Epidermal melanocyte (primary cell): ENCODE measurements around the gene PRR19.
"Not testable (repeated sequence)": the region's sequence is repeated elsewhere in the genome, so short reads cannot be mapped to it uniquely, and the experiment has no call there.

Experiments
- DNase-seq: peaks from one replicate; pipeline ENCODE4 v3.0.0; 2011; ENCODE audit warnings: low spot score; ENCODE audit not compliant: insufficient read length

The PRR19 gene

DNA sequence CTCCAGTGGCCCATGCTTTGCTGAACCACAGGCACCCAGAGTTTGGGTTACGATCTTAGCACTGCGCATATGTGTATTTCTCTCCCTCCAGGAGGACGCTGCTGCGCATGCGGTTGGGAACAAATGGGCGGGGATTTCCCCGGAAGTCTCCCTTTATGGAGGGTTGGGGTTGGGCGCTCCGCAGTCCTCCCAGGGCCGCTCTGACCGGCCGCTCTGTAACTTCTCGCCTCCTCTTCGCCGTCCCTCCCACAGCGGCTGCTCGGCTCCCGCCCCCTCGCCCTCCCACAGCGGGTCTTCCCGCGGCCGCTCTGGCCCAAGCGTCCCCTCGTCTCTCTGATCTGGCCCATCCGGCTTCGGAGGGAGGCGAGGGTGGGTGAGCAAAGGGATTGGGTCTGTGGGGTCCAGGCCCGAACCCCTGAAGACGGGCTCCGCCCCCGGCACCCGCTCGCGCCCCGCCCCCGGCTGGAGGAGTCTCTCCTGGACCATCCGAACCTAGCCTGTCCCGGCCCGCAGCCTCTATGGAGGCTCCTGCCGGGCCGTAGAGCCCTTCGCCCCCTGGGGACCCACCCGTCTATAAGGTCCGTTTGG lies 23.5 kb downstream of the PRR19 start, which contains the start of gene MEGF8:
TSS of gene MEGF8 (plus strand) at position 328 of the 588 bp plus-strand sequence. CDS start 609 bp downstream, outside the sequence.
- peak; percentile 97 for DNase-seq

DNA sequence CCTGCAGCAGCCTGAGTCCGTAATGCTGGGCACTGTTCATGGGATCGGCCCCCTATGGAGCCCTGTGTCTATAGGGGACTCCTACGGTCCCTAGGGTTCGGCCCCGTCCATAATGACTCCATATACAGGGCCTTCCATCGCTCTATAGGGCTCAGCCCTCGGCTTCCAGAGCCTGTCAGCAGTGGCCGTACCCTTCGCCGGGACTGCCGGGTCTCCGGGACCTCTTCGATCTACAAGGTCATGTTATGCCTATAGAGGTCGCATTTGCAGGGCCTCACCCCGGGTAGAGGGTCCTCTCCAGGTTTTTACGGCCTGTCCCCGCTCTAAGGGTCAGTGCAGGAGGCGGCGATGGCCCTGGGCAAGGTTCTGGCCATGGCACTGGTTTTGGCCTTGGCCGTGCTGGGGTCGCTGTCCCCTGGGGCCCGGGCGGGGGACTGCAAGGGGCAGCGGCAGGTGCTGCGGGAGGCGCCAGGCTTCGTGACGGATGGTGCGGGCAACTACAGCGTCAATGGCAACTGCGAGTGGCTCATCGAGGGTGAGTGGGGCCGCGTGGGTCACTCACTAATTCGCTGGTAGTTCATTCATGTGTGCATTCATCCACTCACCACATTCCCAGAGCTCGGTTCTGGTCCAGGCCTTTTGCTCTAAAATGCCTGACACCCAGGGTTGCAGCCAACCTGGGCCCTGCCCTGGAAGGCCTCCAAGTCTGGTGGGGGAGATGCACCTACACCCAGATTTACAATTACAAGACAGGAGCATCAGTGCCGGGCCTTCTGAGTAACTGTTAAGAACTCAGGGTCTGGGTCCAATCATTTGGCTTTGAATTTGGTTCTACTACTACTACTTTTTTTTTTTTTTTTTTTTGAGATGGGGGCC lies 24.2 kb downstream of the PRR19 start:
- DNase-seq = peak; percentile 15

DNA sequence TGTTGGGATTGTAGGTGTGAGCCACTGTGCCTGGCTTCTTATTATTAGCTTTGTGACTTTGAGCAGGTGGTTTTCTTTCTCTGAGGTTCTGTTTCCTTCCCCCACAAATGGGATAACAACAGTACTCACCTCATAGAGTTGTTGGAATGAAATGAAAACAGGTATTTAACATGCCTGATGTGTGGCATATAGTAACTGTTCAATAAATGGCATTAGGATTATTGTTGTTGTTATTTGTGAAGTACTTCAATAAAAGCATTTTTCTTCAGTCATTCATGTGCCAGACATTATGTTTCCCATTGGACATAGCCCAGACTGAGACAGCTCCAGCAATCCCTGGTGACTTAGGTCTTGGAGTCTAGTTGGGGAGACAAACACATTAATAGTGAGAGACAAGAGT lies 25.0 kb downstream of the PRR19 start:
- DNase-seq = no peak

- no peak for DNase-seq
Observed at GRCh38 chr19:42327381-42327780, 25.4 kb downstream of the PRR19 start.

GRCh38 chr19:42328106-42328505 lies 26.2 kb downstream of the PRR19 start:
- DNase-seq = no peak

- DNase-seq = no peak
Observed at GRCh38 chr19:42328854-42329253, 26.9 kb downstream of the PRR19 start.

DNA sequence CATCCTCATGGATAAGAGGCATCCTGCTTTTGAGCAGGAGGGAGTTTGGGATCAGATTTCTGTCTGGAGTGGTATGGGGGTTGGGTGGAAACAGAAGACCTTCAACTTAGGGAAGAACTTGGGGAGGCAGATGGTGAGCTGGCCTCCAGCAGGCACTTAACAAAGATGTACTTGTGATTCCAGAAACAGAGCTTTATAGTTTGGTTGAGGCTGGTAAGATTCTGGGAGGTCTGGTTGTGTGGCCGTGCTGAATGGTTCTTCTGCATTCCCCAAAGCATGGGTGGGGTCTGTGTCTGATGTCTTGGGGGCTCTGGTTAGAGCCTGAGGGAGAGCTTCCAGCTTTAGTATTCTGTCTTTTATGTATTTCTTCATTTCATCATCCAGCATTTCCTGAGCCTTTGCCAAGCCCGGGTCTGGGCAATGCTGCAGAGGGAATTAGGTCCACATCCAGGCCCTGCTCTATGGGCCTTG lies 28.3 kb downstream of the PRR19 start:
- peak; percentile 90 for DNase-seq

DNA sequence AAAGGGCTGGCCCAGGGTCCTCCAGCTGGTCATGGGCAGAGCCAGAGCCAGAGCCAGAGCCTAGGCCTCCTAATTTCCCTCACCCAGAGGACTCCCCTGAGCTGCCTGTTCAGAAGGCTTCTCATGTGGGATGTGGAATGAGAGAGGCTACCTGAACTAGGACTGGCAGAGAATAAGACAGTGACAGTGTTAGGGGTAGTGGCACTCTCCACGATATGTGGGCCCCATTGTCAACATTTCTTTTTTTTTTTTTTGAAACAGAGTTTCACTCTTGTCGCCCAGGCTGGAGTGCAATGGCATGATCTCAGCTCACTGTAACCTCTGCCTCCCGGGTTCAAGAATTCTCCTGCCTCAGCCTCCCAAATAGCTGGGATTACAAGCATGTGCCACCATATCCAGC lies 29.4 kb downstream of the PRR19 start:
- not testable (repeated sequence) for DNase-seq

- no peak for DNase-seq
Observed at GRCh38 chr19:42332059-42332458, 30.1 kb downstream of the PRR19 start.

GRCh38 chr19:42333018-42333417 lies 31.1 kb downstream of the PRR19 start:
- DNase-seq = no peak

DNA sequence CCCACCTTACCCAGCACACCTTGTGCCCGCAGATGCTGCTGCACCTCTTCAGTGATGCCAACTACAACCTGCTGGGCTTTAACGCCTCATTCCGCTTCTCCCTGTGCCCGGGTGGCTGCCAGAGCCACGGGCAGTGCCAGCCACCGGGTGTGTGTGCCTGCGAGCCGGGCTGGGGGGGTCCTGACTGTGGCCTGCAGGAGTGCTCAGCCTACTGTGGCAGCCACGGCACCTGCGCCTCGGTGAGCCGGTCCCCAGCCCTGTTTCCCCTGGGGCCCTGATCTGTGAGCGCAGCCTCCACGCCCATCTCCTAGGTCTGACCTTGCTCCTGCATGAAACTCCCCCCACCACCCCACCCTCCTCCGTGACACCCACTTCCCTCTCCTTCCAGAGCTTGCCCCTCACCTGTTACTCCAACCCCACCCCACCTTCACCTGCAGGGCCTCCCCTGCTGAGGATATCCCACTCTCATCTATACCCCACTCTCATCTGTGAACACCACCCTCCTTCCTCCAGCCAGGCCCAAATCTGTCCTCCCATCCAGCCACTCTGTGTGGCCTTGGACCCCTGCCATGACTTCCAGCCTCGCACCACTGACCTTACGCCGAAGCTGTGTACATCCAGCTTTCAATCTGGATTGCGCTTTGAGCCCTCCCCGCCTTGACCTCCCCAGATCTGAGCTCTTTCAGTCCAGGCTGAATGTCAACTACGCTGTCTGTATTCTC lies 32.2 kb downstream of the PRR19 start:
- no peak for DNase-seq

DNA sequence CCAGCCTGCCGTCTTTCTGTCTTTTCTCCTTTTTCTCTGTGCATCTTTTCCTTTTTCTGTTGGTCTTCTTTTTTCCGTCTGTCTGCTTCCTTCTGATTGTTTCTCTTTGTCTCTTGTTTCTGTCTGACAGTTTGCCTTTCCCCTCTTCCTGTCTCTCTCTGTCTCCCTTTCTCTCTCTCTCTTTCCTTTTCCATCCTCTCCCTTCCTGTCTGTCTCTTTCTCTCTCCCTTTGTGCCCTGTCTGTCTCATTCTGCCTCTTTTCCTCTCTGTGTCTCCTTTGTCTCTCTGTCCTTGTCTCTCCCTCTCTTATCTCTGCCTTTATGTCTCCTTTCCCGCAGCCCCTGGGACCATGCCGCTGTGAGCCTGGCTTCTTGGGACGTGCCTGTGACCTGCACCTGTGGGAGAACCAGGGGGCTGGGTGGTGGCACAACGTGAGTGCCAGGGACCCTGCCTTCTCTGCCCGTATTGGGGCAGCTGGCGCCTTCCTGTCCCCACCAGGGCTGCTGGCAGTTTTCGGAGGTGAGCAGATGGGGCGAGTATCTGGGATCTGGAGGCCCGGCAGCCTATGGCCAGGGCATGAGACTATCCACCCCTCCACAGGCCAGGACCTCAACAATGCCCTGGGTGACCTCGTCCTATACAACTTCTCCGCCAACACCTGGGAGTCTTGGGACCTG lies 32.9 kb downstream of the PRR19 start:
- DNase-seq = no peak

GRCh38 chr19:42335374-42335936 lies 33.5 kb downstream of the PRR19 start:
- no peak for DNase-seq

- no peak for DNase-seq
Observed at GRCh38 chr19:42335971-42336370, 34.0 kb downstream of the PRR19 start.

DNA sequence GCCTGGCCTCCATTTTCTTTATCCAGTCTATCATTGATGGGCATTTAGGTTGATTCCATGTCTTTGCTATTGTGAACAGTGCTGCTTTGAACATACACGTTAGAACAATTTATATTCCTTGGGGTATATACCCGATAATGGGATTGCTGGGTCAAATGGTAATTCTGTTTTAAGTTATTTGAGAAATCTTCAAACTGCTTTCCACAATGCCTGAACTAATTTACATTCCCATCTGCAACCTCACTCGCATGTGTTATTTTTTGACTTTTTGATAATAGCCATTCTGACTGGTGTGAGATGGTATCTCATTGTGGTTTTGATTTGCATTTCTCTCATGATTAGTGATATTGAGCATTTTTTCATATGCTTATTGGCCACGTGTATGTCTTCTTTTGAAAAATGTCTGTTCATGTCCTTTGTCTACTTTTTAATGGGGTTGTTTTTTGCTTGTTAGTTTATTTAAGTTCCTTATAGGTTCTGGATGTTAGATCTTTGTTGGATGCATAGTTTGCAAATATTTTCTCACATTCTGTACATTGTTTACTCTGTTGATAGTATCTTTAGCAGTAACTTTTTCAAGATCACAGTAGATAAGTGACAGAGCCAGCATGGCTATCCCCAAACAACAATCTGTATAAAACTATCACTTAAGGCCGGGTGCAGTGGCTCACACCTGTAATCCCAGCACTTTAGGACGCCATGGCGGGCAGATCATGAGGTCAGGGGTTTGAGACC lies 37.4 kb downstream of the PRR19 start:
- not testable (repeated sequence) for DNase-seq

GRCh38 chr19:42339922-42340321 lies 38.0 kb downstream of the PRR19 start:
- DNase-seq = not testable (repeated sequence)

DNA sequence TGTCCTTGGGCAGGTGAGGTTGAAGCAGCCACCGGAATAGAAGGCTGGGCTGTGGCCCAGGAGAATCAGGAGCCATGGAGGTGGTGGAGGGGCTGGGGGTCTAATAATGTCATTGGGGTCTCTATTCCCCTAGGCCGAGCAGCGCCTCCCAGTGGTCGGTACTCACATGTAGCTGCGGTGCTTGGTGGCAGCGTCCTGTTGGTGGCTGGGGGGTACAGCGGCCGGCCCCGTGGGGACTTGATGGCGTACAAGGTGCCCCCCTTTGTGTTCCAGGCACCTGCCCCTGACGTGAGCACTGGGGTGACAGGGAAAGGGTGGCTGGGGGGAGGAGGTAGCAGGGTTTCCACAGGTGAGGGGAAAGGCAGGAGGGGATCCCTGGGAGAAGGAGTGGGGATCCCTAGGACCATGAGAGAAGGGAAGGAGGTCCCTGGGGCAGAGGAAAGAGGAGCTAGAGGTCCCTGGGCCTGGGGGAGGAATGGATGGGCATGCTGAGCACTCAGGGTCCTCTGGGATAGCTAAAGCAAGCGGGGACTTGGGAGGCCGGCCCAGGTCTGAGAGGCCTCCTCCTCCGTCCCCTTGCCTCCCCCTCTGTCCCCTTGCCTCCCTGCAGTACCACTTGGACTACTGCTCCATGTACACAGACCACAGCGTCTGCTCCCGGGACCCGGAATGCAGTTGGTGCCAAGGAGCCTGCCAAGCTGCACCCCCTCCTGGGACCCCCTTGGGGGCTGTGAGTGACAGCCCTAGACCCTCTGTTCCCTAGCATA lies 41.6 kb downstream of the PRR19 start:
- DNase-seq = no peak

DNA sequence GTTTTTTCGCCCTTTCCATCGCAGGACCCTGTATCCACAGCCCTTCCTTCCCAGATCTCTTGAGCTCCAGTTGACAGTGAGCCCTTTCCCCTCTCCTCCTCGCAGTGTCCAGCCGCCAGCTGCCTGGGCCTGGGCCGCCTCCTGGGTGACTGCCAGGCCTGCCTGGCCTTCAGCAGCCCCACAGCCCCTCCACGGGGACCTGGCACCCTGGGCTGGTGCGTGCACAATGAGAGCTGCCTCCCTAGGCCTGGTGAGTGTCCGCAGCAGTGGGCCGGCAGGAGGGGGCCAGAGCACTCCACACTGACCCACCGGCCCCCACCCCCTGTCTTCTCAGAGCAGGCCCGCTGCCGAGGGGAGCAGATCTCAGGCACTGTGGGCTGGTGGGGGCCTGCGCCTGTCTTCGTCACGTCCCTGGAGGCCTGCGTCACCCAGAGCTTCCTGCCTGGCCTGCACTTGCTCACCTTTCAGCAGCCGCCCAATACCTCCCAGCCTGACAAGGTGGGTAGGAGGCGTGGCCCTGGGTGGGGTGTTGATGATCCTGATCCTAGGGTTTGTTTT lies 42.5 kb downstream of the PRR19 start:
- DNase-seq = no peak

- no peak for DNase-seq
Observed at GRCh38 chr19:42345191-42345812, 43.4 kb downstream of the PRR19 start.
